H1 (cell line): Measurements from ENCODE around the gene GNAO1. TPM values are rescaled to one million over a fixed set of nuclear protein-coding genes. Genes with fewer than 3 reads are reported as not detected.

Experiments
- CTCF ChIP-seq, 3 experiments: IDR thresholded peaks; 1 replicate in 2 of 3; 2 replicates in 1 of 3; pipeline versions ENCODE4 v1.5.1 to v1.6.1; 2011; ENCODE audit warnings: low read length in 3 of 3, mild to moderate bottlenecking in 3 of 3, inconsistent platforms in 2 of 3, low read depth in 1 of 3, moderate library complexity in 1 of 3; ENCODE audit not compliant: insufficient read depth in 1 of 3; ENCODE audit errors: control extremely low read depth in 1 of 3
- POU5F1 ChIP-seq: IDR thresholded peaks from 2 replicates; pipeline ENCODE4 v1.6.1; 2011; ENCODE audit warnings: low read depth, mild to moderate bottlenecking, low read length, moderate library complexity
- polyA plus RNA-seq, 7 experiments: library from polyadenylated mRNA; depleted of rRNA in 3 of 7; stranded (reverse) in 5 of 7; unstranded in 2 of 7; fragments of >200 nt in 5 of 7; fragments of 200-250 nt in 2 of 7; gene quantifications; 1 replicate in 5 of 7; 2 replicates in 1 of 7; 4 replicates in 1 of 7; pipeline versions ENCODE4 v1.2.1 to v1.2.3, GENCODE V29; 2011 to 2013; ENCODE audit warnings: missing spikeins in 2 of 7, mixed read lengths in 2 of 7
- total RNA-seq: library from RNA; stranded (reverse); fragmentation: NEBNext Ultra II Directional; extraction: Animal tissue kit (Norgen Biotek cat#: 25700); gene quantifications from 2 replicates; pipeline ENCODE4 v1.2.1, GENCODE V29; 2021

GNAO1 gene
- total and polyA plus RNA-seq, 2 of the 8 experiments (the other 6 are each of a cell fraction or from before 2014, with no cell fraction given): 6.7 to 34.4 TPM

- peak; percentile 36 to 52 (median 41) for TF ChIP-seq CTCF (IDR thresholded peaks at IDR 0.05; ENCODE audit: control extremely low read depth in 1 of 3, insufficient read depth in 1 of 3, low read depth in 1 of 3, low read length in 3 of 3)
- TF ChIP-seq POU5F1: no peak
Measured at GRCh38 chr16:56269811-56270684, 78.8 kb downstream of the GNAO1 start (continued).
